Measurements from ENCODE around the gene ANXA6.

The ANXA6 gene

DNA sequence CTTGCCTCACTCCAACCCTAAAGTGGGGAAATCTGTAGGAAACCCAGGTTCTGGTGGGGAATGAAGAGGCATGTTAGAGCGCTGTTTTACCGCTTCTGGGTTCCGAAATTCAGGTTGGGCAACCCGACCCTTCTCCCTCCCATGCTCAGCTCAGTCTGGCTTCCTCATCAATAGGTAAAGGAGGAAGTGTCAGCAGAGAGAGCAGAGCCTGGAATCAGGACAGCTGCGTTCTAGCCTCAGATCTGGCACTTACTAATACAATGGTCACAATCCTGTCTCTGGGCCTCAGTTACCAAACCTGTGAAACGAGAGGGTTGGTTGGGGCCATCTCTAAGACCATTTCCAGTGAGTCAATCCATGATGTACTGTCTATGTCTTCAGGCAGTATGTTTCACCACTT is 60.5 kb downstream of the ANXA6 start:
- no peak for DNase-seq

DNA sequence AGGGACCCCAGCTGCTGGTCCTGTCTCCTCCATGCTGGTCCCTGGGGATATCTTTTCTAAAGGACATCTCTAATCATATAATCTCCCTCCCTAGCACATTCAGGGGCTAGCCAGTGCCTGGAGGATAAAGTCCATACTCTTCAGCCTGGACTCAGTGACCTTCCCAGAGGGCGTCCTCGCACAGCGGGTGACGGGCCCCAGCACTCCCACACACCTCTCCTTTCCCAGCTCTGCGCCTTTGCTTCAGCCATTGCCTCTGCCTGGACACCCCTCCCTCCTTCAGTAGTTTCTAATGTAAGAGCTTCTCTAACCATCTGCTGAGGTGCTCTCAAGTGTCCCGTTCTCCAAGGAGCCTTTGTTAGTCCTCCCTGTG is 61.6 kb downstream of the ANXA6 start:
- DNase-seq, result no peak

DNA sequence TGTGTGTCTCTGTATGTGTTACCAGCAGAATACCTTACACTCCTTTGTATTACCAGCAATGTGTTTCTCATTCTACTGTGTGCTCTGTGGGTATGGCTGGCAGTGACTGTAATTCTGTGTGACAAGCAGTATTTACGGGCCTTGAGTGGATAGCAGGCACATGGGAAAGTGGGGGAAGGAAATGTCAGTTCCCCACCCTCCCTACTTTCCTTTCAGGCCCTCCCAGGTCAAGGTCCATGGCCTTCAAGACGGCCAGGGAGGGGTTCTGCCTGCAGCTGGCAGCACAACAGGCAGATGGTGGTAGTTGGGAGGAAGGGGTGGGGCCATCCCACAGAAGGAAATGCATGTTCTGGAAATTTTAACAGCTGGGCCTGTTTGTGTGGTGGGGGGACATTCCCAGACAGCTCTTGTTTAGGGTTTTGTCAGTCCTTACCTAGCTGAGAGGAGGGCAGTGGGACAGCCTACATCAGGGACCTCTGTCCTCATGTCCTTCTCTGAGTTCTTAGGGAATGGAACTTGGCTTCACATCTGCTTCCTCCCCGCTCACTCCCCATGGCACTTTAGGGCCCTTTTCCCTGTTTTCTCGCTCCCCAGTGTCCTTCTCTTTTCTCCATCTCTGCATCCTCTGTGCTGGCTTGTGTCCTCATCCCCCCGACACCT is 62.1 kb downstream of the ANXA6 start:
- no peak for DNase-seq

DNA sequence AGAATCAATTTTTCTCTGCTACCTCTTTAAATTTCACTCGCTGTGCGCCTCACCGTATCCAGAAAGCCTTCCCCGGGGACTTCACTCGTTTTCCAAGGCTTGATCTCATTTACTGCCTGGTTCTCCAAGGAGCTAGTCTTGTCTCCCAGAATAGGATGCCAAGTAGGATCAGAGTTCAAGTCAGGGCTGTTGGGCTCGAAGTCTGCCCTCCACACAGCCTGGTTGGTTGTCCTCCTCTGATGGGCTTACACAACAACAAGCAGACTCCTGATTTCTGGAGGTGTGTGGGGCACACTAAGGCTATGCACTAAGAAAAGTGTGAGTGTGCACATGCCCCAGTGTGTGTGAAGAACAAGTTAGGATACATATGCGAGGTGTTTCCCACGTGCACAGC is 62.7 kb downstream of the ANXA6 start:
- DNase-seq, result no peak

DNA sequence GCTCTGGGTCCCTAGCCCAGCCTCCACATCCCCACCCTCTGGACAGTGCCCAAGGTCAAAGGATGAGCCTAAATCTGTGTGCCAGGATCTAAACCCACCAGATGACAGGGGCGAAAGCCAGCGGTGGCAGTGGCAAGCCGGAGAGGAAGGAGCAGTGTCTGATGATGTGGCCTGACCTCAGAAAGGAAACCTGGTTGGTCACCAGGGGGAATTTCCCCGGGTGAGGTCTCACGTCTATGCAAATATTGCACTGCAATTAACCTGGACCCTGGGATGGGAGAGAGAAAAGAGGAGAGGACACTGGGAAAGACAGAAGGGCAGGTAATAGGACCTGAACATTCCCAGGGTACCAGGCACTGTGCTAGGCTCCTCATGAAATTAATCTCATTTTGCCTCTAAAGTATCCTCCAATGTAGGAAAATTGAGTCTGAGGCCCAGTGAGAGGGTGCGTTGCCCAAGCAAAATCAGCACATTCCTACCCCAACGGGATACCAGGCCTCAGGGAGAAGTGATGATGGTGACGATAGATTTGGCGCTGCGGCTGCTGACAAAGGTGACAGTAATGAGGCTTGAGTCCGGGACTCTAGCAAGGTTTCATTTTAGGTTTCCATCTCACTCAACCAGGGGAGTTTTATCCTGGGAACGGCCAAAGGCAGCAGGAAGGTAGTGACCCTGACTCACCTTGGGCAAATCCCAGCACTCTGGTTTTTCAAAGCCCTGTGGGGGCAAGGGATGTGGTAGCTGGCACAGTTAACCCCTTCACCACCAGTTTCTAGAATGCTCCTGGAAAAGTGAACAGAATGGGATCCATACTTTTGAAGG is 63.3 kb downstream of the ANXA6 start:
- DNase-seq, result no peak

DNA sequence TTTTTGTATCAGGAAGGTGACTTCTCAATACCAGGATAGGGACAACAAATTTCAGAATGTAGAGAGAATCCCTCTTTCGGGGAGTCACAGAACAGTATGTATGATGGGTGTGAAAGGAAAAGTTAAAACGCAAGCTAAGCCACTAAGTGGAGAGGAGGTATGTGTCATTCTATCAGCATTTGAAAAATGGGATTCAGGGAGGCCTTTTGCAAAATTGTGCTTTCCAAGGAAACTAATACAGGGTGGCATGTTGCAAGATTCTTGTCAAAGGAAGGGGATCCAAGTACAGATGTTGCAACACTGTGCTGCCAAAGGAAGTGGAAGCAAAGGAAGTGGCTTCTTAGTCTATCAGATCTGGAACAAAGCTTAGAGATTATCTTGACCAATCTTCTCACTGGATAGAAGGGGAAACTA is 64.1 kb downstream of the ANXA6 start:
- no peak for DNase-seq

DNA sequence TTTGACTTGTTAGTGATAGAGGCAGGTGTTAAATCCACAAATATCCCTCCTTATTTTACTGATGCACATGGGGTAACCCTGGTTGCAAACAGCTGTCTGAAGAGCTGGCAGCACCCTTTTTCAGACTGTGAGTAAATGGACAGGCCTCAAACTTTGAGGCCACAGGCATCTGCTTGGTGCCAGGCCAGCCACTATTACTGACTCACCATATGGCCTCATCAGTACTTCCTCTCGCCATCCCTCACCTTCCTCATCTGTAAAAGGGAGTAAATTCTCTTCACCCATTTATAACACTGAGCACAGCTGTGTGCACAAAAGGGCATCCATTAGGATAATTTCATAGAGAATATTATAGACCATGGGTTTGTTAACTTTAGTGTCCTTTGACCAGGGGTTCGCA is 64.8 kb downstream of the ANXA6 start:
- DNase-seq, result no peak

DNA sequence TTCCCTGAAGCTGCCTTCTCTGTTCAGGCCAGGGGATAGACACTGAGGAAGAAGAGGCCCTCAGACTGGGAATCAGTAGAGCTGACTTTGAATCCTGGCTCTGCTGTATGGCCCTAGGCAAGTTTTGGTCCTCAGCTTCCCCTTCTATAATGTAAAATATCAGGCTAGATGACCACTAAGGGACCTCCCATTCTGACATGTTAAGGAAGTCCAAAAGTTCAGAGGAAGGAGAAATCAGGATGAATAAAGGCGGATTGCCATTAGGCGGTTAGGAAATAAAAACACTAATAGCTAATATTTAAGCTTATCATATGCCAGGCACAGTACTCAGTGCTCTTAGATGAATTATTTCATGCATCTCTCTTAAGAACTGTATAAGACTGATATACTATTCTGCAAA is 67.9 kb downstream of the ANXA6 start:
- no peak for DNase-seq

DNA sequence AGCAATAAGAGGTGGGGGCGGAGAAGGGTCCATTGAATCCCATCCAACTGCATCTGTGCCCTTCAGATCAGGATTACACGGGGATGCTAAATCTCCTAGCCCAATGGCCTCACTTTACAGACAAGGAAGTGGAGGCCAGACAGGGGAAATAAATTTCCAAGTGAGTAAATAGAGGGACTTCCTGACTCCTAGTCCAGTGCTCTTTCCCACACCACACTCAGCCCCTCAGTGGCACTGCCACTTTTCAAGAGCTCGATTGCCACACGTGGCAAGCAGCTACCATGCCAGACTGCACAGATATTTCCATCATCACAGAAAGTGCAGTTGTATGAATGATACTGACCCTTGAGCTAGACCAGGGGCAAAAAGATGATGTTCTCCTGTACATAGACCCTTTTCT is 68.6 kb downstream of the ANXA6 start:
- no peak for DNase-seq

DNA sequence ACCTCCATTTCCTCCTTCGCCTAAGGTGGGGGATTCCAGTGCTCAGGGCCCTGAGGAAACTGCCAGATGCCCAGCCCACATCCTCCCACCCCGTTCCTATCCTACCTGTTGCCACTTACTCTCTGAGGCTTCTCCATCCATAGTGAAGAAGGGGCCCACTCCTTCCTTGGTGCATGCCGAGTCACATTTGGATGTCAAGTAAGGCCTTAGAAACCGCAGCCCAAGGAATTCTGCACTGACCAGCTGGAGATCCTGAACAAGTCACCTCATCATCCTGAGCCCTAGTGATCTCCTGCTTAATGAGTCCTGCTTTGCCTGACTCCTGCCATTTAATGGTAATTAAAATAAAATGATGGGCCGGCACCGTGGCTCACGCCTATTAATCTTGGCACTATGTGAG is 70.1 kb downstream of the ANXA6 start:
- DNase-seq, result no peak

DNA sequence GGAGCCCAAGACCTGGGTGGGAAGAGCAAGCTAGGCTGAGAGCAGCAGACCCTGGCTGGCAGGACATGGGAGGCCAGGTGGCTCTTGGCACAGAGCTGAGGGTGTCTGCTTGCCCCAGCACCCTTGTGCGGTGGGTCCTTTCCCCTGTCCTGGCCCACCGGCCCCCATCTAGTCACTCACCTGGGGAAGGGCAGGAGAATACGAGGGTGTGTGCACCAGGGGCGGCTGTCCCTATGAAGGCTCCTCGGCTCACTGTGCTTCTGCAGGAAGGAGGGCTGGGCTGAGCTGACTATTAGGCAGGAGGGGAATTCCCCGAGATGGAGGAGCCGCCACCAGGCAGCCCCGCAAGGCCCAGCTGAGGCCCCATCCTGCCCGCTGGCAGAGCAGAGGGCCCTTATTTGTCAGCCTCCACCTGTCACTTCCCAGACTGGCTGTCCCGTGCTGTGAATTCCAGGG is 70.6 kb downstream of the ANXA6 start:
- DNase-seq, result no peak

DNA sequence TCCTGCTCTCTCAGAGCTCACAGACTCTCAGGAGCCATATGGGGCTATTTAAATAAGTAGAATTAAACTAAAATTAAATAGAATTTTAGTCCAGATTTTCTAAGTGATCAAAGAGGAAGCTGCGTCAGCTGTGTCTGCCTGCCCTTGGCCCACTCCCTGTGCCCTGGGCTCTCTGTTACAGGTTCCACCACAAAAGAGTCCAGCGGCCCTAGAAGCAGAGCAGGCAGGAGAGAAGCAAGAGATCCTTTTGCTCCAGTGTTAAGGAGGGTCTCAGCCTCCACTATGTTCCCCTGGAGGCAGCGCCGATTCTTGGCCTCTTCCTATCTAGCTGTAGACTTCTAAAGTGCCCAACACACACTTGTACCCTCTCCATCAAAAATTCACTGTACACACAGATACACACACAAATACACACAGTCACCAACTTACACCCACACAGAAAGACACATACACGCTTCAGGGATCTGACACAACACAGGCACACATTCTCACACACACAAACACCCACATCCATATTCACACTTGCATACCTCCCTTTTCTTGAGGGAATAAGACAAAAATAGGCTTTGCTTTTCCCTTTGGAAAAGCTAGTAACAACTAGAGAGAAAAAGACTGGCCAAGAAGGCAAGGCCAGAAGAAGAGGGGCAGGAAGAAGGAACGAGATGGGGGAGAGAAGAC is 71.2 kb downstream of the ANXA6 start:
- DNase-seq, result no peak

DNA sequence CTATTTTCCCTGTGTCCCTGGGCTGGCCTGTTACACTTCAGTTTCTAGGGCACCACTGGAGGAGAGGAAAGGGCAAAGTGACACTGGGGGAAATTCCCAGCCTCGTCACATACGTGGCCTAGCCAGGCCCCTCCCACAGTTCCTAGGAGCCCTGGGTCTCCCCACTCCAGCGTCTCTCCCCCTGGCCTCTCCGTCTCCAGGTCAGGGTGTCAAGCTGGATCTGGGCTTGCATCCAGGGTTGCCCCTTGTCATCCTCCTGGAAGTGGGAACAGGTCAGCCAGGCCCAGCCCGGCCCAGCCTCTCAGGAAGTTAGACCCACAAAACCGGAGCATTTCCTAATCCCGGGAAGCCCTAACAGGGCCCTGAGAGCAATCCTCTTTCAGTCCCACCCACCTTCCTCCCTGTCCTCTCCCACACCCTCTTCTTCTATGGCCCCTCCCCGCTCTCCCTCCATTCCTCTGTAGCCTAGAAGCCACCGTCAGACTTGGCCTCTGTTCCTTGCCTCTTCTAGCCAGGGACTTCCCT is 72.0 kb downstream of the ANXA6 start:
- DNase-seq, result no peak

DNA sequence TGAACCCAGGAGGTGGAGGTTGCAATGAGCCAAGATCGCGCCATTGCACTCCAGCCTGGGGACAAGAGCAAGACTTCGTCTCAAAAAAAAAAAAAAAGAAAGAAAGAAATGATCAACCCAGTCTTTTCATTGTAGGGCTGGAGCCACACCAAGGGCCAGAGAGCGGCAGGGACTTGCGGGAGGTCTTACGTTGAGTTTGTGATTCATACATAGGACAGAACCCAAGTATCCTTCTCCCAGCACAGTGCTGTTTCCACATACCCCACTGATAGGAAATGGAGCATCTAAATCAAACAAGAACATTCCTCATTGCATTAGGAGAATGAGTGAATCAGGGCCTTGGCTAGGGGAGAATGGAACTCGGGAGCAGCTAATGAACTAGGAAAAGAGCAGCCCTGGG is 73.2 kb downstream of the ANXA6 start:
- DNase-seq, result no peak

DNA sequence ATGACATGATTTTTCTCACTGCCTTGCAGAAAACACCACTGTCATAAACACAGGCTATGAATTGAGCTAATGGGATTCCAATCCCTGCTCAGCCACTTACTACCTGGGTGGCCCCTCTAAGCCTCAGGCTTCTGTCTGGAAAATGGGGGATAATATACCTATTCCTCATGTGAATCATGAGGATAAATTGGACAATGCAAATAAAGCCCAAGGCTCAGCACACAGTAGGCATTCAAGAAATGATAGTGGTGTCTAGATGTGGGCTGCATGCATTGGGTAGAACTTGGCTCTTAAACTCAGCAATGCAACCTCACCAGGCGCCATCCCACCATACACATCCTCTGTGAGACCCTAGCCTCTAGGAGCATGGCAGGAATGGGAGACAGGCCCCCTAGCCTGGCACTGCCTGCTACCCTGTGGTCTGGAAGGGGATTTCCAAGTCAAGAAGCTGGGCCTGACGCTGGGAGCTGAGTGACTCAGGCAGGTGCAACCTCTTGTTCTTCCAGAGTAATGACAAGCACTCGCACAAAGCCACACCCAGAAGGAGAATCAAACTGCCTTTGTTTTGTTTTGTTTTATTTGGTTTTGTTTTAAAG is 74.4 kb downstream of the ANXA6 start:
- peak; percentile 16 for DNase-seq

DNA sequence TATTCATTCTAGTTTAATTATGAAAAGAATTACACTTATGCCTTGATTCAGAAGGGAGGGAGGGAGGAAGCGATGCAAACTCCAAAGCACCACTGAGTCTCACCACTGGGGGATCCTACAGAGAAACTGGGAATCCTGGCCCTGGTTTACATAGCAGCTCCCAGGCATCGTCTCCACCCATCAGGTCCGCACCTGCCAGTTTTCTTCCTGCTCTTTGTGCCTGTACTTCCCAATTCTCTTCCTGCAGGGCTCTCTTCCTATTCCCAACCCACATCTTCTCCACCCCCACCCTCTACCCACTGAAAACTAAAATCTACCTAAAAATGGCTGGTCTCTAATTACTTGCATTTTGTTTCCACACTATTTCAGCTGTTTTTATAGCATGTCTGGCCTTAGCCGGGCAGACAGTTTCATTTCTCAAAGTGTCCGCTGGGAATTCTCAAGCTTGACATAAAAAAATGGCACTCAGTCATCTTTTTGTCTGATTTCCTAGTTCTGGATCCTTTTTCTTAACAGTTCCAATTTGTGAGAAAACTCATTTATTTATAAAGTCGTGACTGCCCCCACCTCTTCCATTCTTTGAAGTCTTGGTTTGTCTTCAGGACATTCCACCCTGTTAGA is 75.2 kb downstream of the ANXA6 start:
- DNase-seq, result no peak

DNA sequence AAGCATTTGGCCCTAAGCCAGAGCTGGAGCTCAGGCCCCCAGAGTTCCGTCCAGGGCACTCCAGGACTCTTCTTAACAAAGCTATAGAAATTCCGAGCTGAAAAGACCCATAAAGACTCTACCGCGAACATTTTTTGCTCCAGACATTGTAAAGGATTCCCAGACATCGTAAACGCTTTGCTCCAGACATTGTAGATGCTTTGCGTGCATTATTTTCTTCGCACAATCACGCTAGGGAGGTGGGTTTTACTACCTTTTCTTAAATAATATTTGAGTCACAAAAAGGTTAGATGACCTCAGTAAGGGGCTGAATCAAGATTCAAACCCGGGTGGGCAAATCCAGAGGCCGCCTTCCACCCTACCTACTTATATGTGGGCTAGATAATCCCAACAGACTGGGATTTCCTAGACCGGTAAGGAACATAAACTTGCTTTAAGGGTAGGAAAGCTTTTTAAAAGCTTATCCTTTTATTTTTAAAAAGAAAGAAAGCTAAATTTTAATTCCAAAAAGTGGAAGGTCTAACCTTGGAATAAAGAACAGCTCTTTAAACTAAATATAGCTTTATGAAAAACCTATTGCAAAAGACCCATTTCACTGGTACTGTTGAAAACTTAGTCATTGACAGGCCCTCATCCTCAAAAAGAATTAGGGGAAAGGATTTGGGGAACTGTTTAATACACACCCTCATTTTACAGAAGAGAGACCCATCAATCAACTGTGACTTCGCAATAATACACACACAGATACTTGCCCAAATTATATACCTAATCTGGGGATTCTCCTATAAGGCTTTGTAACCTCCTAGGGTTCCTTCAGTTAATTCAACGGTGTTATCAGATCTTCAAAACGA is 75.9 kb downstream of the ANXA6 start:
- no peak for DNase-seq

DNA sequence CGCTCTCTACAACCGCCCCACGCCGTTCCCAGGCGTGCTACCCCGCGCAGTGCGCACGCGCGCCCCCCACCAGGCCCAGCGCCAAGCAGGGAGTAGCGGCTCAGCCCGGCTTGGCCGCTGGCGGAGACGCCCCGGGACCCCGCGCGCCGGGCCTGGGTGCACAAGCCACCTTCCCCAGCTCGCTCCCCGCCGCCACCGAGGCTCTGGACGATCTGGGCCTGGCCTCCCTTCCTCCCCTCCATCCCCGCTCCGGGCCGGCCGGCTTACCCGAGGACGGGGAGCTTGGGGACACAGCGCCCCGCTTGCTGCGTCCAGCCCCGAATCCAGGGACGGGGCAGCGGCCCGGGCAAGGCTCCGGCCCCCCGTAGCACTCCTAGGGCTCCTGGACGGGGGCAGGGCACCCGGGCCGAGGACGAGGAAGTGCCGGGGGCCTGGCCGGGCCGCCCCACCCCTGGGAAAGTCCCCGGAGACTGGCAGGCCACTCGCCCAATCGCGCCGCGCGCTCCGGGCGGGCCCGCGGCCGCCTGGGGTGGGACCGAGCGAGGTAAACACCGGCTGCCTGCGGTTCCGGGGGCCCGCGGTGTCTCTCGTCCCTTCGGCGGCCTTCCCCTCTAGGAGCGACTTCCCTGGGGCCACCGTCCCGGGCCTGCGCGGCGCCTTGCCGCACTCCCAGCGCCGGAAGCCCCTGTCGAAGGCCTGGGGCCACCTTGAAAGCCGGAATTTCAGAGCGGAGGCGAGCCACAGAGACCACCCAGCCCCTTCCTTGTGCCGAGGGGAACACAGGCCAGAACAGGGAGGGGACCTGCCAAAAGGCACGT is 76.8 kb downstream of the ANXA6 start, which contains the start of gene TNIP1:
Gene TNIP1, minus strand, starts transcription at position 422 of the 818 bp plus-strand sequence. CDS start 15,939 bp downstream, outside the sequence.
- DNase-seq, result peak; percentile 24

DNA sequence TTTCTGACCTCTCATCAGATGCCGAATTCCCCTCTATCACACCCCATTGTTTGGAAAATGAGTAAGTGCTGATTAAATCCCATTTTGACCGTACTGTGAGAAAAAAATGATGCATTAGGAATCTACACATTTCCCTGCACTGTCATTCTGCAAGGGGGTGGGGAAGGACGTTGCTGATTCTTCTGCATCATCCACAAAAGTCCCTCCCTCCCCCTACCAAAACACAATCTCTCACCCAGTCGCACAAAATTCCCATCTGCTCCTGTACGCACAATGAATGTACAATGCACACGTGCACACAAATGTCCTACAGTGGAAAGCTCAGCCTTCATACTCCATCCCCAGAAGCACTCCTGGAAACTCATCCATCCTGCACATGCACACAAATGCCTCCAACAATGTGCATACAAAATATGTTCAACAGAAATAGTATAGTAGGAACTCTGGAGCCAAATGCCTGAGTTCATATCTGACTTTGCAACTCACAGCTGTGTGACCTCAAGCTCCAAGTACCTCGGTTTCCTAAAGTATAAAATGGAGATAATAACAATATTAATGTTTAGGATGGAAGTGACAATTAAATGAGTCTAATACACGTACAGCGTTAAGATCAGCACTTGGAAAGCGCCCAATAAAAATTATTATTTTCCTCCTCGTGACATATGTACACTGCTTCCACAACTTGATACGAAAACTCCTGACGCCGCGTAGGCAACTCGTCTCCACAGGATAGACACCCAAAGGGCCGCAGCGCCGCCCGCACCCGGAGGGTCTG is 77.6 kb downstream of the ANXA6 start:
- no peak for DNase-seq
